Keratinocyte (primary cell): ENCODE data around the gene ARMCX4.

Experiments
- EZH2 ChIP-seq: IDR thresholded peaks from one replicate; pipeline ENCODE4 v1.6.1; 2012; ENCODE audit warnings: inconsistent platforms, mild to moderate bottlenecking, low read length, moderate library complexity
- TF ChIP-seq, protein P1 (sequence below), 3 experiments: IDR thresholded peaks in 1 of 3; conservative IDR thresholded peaks in 1 of 3; optimal IDR thresholded peaks in 1 of 3; 2 replicates in 2 of 3; 3 replicates in 1 of 3; pipeline versions ENCODE3 to v1.5.1; 2011; ENCODE audit warnings: low read length in 3 of 3, mild to moderate bottlenecking in 3 of 3, moderate library complexity in 2 of 3, control low read depth in 1 of 3, inconsistent platforms in 1 of 3; ENCODE audit not compliant: insufficient read depth in 2 of 3; ENCODE audit errors: extremely low read depth in 1 of 3

DNA sequence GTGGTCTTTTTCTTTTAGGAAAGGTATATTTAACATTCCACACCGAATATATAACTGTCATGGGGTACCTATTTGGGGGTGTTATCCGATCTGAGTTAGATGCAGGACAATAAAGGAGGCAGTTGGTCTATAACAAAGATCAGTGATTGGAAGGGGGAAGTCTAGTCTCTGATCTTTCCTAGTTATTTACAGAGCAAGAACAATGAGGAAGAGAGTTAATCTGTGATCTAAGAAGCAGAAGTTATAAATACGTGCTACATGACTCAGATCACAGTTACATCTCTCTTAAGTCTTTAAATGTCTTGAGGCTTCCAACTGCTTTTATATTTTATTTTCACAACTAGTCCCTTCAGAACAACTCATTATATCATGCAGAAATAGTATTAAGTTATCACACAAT is 33.2 kb upstream of the ARMCX4 start:
- TF ChIP-seq, protein P1, sequence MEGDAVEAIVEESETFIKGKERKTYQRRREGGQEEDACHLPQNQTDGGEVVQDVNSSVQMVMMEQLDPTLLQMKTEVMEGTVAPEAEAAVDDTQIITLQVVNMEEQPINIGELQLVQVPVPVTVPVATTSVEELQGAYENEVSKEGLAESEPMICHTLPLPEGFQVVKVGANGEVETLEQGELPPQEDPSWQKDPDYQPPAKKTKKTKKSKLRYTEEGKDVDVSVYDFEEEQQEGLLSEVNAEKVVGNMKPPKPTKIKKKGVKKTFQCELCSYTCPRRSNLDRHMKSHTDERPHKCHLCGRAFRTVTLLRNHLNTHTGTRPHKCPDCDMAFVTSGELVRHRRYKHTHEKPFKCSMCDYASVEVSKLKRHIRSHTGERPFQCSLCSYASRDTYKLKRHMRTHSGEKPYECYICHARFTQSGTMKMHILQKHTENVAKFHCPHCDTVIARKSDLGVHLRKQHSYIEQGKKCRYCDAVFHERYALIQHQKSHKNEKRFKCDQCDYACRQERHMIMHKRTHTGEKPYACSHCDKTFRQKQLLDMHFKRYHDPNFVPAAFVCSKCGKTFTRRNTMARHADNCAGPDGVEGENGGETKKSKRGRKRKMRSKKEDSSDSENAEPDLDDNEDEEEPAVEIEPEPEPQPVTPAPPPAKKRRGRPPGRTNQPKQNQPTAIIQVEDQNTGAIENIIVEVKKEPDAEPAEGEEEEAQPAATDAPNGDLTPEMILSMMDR (optimal IDR thresholded peaks at IDR 0.05 in 1 of 3, IDR thresholded peaks at IDR 0.05 in 1 of 3, conservative IDR thresholded peaks at IDR 0.05 in 1 of 3; ENCODE audit: extremely low read depth in 1 of 3, insufficient read depth in 2 of 3, low read length in 3 of 3): no peak
- TF ChIP-seq EZH2: no peak
